Glutamatergic neuron (in vitro differentiated cells): ENCODE measurements around the gene FMNL1. TPM values are rescaled to one million over a fixed set of nuclear protein-coding genes. Genes with fewer than 3 reads are reported as not detected.

Experiments
- DNase-seq: peaks from one replicate; pipeline ENCODE4 v3.0.0; 2022
- H3K27ac Mint-ChIP-seq: one replicate; pipeline ENCODE4 v1.8.0; 2020; ENCODE audit warnings: mild to moderate bottlenecking, mixed read lengths, inconsistent platforms; ENCODE audit not compliant: unreplicated experiment
- H3K27me3 Mint-ChIP-seq: one replicate; pipeline ENCODE4 v1.8.0; 2020; ENCODE audit warnings: mild to moderate bottlenecking, moderate library complexity, mixed read lengths, inconsistent platforms; ENCODE audit not compliant: unreplicated experiment
- H3K36me3 Mint-ChIP-seq: one replicate; pipeline ENCODE4 v1.8.0; 2020; ENCODE audit warnings: mild to moderate bottlenecking, mixed read lengths, inconsistent platforms; ENCODE audit not compliant: unreplicated experiment
- H3K4me1 Mint-ChIP-seq: one replicate; pipeline ENCODE4 v1.8.0; 2020; ENCODE audit warnings: mild to moderate bottlenecking, low read depth, mixed read lengths, inconsistent platforms; ENCODE audit not compliant: unreplicated experiment
- H3K4me3 Mint-ChIP-seq: one replicate; pipeline ENCODE4 v1.8.0; 2020; ENCODE audit warnings: mild to moderate bottlenecking, mixed read lengths, inconsistent platforms; ENCODE audit not compliant: unreplicated experiment
- H3K9me3 Mint-ChIP-seq: one replicate; pipeline ENCODE4 v1.8.0; 2020; ENCODE audit warnings: mild to moderate bottlenecking, moderate library complexity, mixed read lengths, inconsistent platforms; ENCODE audit not compliant: unreplicated experiment
- total RNA-seq: library from RNA; stranded (reverse); fragmentation: NEBNext Ultra II Directional; extraction: Animal tissue kit (Norgen Biotek cat#: 25700); gene quantifications from one replicate; pipeline ENCODE4 v1.2.1, GENCODE V29; 2021; ENCODE audit not compliant: unreplicated experiment
- TF ChIP-seq, protein P1 (sequence below): fragments of 200-600 bp; sonication (generic); IDR thresholded peaks from one replicate; pipeline ENCODE4 v1.5.0; 2021; ENCODE audit not compliant: partially characterized antibody, unreplicated experiment

The FMNL1 gene
- total RNA-seq, 1 donor from 2014 or later, result 24.2 TPM

DNA sequence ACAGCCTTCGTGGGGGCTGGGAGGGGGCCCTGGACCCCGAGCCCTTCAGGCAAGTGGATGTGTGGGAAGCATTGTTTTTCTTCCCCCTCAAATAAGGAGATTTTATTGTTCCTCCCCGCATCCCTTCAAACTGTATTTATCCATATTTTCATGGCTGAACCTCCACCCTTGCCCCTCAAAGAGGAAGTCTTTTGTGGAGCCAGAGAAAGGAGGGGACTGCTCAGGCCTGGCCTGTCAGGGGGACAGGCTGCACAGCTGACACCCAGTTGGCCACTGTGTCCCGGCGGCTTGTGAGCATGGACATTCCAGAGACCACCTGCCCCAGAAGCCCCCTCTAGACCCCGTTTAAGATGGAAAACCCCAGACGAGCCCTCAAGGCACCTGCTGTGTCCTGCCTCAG lies 44.1 kb upstream of the FMNL1 start:
- Mint-ChIP-seq H3K36me3 (no peaks in the 10 kb centered on the region), H3K27ac (no peak overlapping the region), H3K9me3 (no peaks in the 10 kb centered on the region), H3K4me3 (no peak overlapping the region), H3K4me1 (no peaks in the 10 kb centered on the region), H3K27me3 (peaks cover 2% of the 10 kb centered on the region)
- no peak for DNase-seq
- TF ChIP-seq, protein P1, sequence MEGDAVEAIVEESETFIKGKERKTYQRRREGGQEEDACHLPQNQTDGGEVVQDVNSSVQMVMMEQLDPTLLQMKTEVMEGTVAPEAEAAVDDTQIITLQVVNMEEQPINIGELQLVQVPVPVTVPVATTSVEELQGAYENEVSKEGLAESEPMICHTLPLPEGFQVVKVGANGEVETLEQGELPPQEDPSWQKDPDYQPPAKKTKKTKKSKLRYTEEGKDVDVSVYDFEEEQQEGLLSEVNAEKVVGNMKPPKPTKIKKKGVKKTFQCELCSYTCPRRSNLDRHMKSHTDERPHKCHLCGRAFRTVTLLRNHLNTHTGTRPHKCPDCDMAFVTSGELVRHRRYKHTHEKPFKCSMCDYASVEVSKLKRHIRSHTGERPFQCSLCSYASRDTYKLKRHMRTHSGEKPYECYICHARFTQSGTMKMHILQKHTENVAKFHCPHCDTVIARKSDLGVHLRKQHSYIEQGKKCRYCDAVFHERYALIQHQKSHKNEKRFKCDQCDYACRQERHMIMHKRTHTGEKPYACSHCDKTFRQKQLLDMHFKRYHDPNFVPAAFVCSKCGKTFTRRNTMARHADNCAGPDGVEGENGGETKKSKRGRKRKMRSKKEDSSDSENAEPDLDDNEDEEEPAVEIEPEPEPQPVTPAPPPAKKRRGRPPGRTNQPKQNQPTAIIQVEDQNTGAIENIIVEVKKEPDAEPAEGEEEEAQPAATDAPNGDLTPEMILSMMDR, result no peak

DNA sequence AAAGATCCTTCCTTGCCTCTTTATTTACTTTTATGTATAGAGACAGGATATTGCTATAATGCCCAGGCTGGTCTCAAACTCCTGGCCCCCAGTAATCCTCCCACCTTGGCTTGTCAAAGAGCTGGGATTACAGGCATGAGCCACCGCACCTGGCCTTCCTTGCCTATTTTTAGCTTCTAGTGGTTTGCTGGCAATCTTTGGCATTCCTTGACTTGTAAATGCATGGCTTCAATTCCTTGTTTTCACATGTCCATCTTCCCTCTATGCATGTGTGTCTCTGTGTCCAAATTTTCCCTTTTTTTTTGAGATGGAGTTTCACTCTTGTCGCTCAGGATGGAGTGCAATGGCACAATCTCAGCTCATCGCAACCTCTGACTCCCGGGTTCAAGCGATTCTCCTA lies 37.5 kb upstream of the FMNL1 start:
- H3K36me3 Mint-ChIP-seq, result no peaks in the 10 kb centered on the region
- no peak overlapping the region for H3K4me3 Mint-ChIP-seq
- no peaks in the 10 kb centered on the region for H3K27me3 Mint-ChIP-seq
- no peaks in the 10 kb centered on the region for H3K4me1 Mint-ChIP-seq
- H3K27ac Mint-ChIP-seq, result no peak overlapping the region
- H3K9me3 Mint-ChIP-seq, result no peaks in the 10 kb centered on the region
- TF ChIP-seq, protein P1, result no peak
- DNase-seq, result no peak

DNA sequence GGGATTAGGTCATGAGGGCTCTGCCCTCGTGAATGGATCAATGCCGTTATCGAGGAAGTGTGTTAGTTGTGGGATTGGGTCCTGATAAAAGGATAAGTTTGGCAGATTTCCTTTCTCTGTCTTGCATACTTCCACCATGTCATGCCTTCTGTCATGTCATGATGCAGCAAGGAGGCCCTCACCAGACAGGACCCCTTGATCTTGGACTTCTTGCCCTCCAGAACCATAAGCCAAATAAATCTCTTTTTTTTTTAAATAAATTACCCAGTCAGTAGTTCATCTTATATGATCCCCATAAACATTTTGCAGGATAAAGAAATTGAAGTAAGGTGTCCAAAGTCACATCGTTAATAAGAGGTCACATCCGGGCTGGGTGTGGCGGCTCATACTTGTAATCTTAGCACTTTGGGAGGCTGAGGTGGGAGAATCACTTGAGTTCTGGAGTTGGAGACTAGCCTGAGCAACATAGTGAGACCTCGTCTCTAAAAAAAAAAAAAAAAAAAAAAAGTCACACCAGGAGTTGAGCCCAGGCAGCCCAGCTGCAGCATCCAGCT lies 34.8 kb upstream of the FMNL1 start:
- TF ChIP-seq, protein P1, result no peak
- Mint-ChIP-seq H3K36me3 (no peaks in the 10 kb centered on the region), H3K27ac (no peak overlapping the region), H3K27me3 (peaks cover 4% of the 10 kb centered on the region), H3K9me3 (peaks cover 3% of the 10 kb centered on the region), H3K4me3 (no peak overlapping the region), H3K4me1 (peaks cover 3% of the 10 kb centered on the region)
- no peak for DNase-seq

DNA sequence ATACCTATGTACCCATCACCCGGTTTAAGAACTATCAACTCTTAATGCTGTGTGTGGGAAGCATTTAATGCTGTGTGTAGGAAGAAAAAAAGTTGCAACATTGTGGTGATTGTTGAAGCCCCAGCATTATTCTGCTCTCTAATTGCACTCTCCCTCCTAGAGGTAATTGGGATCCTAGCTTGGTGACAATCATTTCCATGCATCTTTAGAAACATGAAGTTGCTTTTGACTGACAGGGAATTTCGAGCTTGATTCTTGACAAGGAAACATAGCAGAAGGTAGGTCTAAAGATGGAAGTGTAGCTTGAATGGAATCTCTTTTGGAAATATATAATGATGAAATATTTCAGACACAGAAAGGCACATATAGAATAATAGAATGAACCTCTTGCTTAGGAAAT lies 32.7 kb upstream of the FMNL1 start:
- H3K36me3 Mint-ChIP-seq, result no peaks in the 10 kb centered on the region
- no peak overlapping the region for H3K4me3 Mint-ChIP-seq
- H3K27me3 Mint-ChIP-seq, result peaks cover 4% of the 10 kb centered on the region
- TF ChIP-seq, protein P1, result no peak
- no peak overlapping the region for H3K27ac Mint-ChIP-seq
- no peak for DNase-seq
- H3K4me1 Mint-ChIP-seq, result peaks cover 3% of the 10 kb centered on the region
- peaks cover 3% of the 10 kb centered on the region for H3K9me3 Mint-ChIP-seq

DNA sequence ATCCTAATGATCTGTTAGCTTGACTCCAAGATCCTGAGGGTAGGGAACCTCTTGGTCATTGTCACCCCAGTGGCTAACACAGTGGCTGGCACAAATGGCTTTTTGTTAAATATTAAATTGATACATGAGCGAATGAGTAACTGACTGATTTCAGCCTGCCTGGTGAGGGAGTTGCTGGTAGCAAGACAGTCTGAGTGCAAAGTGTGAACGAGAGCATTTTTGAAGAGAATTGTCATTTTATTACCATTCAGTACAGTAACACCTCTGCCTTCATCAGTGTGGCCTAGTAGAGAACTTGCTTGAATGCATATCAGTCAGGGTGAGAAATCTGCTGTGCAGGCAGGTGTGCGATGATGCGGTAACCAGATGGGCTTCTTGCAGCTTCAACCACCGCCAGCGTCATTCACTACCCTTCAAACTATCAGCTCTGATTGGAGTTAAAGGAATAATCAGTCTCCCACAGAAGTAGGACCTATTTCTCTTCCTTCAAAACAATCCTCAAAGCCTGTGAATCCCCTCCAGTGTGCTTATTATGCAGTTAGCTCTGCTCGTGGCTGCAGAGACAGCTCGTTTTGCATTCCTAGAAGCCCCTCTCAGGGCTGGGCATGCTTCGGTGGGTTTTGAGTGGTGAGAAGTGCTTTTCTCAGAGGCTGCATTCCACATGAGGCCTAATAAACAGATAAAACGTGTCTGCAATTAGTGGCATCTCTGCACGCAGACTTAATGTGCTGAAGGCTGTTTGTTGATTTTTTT lies 31.0 kb upstream of the FMNL1 start:
- Mint-ChIP-seq H3K4me3 (no peak overlapping the region), H3K36me3 (no peaks in the 10 kb centered on the region), H3K27ac (no peak overlapping the region), H3K9me3 (peaks cover 3% of the 10 kb centered on the region), H3K4me1 (peaks cover 3% of the 10 kb centered on the region), H3K27me3 (peaks cover 4% of the 10 kb centered on the region)
- no peak for DNase-seq
- TF ChIP-seq, protein P1, result no peak
